OCI-LY7 (cell line): ENCODE measurements around the gene ERICH6.

Experiments
- CTCF ChIP-seq: fragments of 200-600 bp; sonication (generic); conservative IDR thresholded peaks from 2 replicates; pipeline ENCODE4 v1.5.1; 2014; ENCODE audit warnings: mild to moderate bottlenecking, antibody characterized with exemption, low read length, moderate library complexity, mixed read lengths
- EZH2phosphoT487 ChIP-seq: fragments of 200-600 bp; sonication (generic); IDR thresholded peaks from 2 replicates; pipeline ENCODE4 v1.6.1; 2018; ENCODE audit warnings: low read depth, borderline replicate concordance, mild to moderate bottlenecking, mixed run types, antibody characterized with exemption, low read length, moderate library complexity, mixed read lengths

DNA sequence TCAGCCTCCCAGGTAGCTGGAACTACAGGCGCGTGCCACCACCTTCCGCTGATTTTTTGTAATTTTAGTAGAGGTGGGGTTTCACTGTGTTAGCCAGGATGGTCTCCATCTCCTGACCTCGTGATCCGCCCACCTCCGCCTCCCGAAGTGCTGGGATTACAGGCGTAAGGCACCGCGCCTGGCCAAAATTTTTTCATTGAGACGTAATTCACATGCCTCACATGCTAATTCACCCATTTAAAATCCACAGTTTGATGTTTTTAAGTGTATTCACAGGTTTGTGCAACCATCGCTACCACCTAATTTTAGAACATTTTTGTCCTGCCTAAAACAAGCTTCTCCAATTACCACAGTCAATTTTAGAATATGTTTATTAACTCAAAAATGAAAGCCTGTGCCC lies 63.5 kb downstream of the ERICH6 start:
- TF ChIP-seq CTCF = no peak
- TF ChIP-seq EZH2phosphoT487 = no peak
